GM12878 (cell line): ENCODE data around the gene SIRPD. TPM values are rescaled to one million over a fixed set of nuclear protein-coding genes. Genes with fewer than 3 reads are reported as not detected.

Experiments used
- ATF7 ChIP-seq: fragments of 450-650 bp; IDR thresholded peaks from 2 replicates; pipeline ENCODE4 v1.6.1; 2016; ENCODE audit warnings: low read depth, mild to moderate bottlenecking
- CBX5 ChIP-seq: sonication (generic); IDR thresholded peaks from 2 replicates; pipeline ENCODE4 v1.6.1; 2016; ENCODE audit warnings: low read depth, moderate library complexity, mild to moderate bottlenecking, inconsistent platforms
- CHD1 ChIP-seq: IDR thresholded peaks from 2 replicates; pipeline ENCODE4 v1.6.1; 2012; ENCODE audit warnings: low read depth, low read length, improper control_type of control experiment
- DPF2 ChIP-seq: fragments of 450-650 bp; IDR thresholded peaks from 2 replicates; pipeline ENCODE4 v1.6.1; 2017; ENCODE audit warnings: mild to moderate bottlenecking
- ETV6 ChIP-seq, 2 experiments: fragments of 450-650 bp in 1 of 2; IDR thresholded peaks in 1 of 2; conservative IDR thresholded peaks in 1 of 2; 2 replicates each; pipeline ENCODE4 v1.6.1; 2014; ENCODE audit warnings: antibody characterized with exemption in 1 of 2, borderline replicate concordance in 1 of 2, low read depth in 1 of 2, mild to moderate bottlenecking in 1 of 2, moderate library complexity in 1 of 2
- FOXM1 ChIP-seq: IDR thresholded peaks from 2 replicates; pipeline ENCODE4 v1.6.1; 2012; ENCODE audit warnings: low read depth, mild to moderate bottlenecking, inconsistent platforms, low read length, moderate library complexity
- HCFC1 ChIP-seq: fragments of 150-350 bp; IDR thresholded peaks from 2 replicates; pipeline ENCODE4 v1.6.1; 2014; ENCODE audit warnings: low read length
- HDAC2 ChIP-seq: fragments of 200-600 bp; sonication (generic); IDR thresholded peaks from 2 replicates; pipeline ENCODE4 v1.6.1; 2017
- HDGF ChIP-seq: fragments of 450-650 bp; IDR thresholded peaks from 2 replicates; pipeline ENCODE4 v1.6.1; 2016; ENCODE audit warnings: antibody characterized with exemption
- IRF4 ChIP-seq: IDR thresholded peaks from 2 replicates; pipeline ENCODE4 v1.6.1; 2011; ENCODE audit warnings: low read depth, low read length
- MEF2B ChIP-seq: fragments of 450-650 bp; IDR thresholded peaks from 2 replicates; pipeline ENCODE4 v1.6.1; 2018; ENCODE audit warnings: mild to moderate bottlenecking, moderate library complexity; ENCODE audit not compliant: partially characterized antibody, poor library complexity, severe bottlenecking
- MYC ChIP-seq: IDR thresholded peaks from 2 replicates; pipeline ENCODE4 v1.6.1; 2011; ENCODE audit warnings: mild to moderate bottlenecking, low read length, moderate library complexity, inconsistent platforms; ENCODE audit not compliant: insufficient read depth, insufficient replicate concordance, insufficient read length, severe bottlenecking
- NFIC ChIP-seq: IDR thresholded peaks from 2 replicates; pipeline ENCODE4 v1.6.1; 2012; ENCODE audit warnings: low read depth, mild to moderate bottlenecking, inconsistent platforms, low read length, moderate library complexity
- NFYB ChIP-seq: IDR thresholded peaks from 2 replicates; pipeline ENCODE4 v1.6.1; 2011; ENCODE audit warnings: low read depth, mild to moderate bottlenecking, low read length, improper control_type of control experiment, moderate library complexity; ENCODE audit not compliant: insufficient read depth
- PAX8 ChIP-seq: fragments of 450-650 bp; IDR thresholded peaks from 2 replicates; pipeline ENCODE4 v1.6.1; 2017; ENCODE audit warnings: mild to moderate bottlenecking, moderate library complexity
- PML ChIP-seq: IDR thresholded peaks from 2 replicates; pipeline ENCODE4 v1.6.1; 2012; ENCODE audit warnings: low read length, inconsistent platforms
- RAD21 ChIP-seq: IDR thresholded peaks from 2 replicates; pipeline ENCODE4 v1.6.1; 2011; ENCODE audit warnings: mild to moderate bottlenecking, low read depth, low read length, moderate library complexity; ENCODE audit not compliant: insufficient read depth
- RB1 ChIP-seq: fragments of 450-650 bp; formaldehyde crosslinking; IDR thresholded peaks from 2 replicates; pipeline ENCODE4 v1.6.1; 2017; ENCODE audit warnings: mild to moderate bottlenecking, borderline replicate concordance
- RUNX3 ChIP-seq: IDR thresholded peaks from 2 replicates; pipeline ENCODE4 v1.6.1; 2012; ENCODE audit warnings: low read length, inconsistent platforms
- SMAD5 ChIP-seq: IDR thresholded peaks from 2 replicates; pipeline ENCODE4 v1.6.1; 2016; ENCODE audit warnings: antibody characterized with exemption, low read depth
- SRF ChIP-seq, 2 experiments: IDR thresholded peaks; 2 replicates each; pipeline ENCODE4 v1.6.1; 2011; ENCODE audit warnings: low read depth in 2 of 2, low read length in 2 of 2, mild to moderate bottlenecking in 1 of 2, moderate library complexity in 1 of 2
- YY1 ChIP-seq: IDR thresholded peaks from 2 replicates; pipeline ENCODE4 v1.6.1; 2011; ENCODE audit warnings: low read depth, mild to moderate bottlenecking, low read length
- ZNF622 ChIP-seq: fragments of 450-650 bp; IDR thresholded peaks from 2 replicates; pipeline ENCODE4 v1.6.1; 2017; ENCODE audit warnings: mild to moderate bottlenecking, inconsistent platforms
- ZSCAN29 ChIP-seq: fragments of 450-650 bp; IDR thresholded peaks from 2 replicates; pipeline ENCODE4 v1.6.1; 2017; ENCODE audit warnings: mild to moderate bottlenecking, moderate library complexity
- ZZZ3 ChIP-seq: IDR thresholded peaks from 2 replicates; pipeline ENCODE4 v1.6.1; 2011; ENCODE audit warnings: low read depth; ENCODE audit not compliant: control insufficient read depth, insufficient read length
- polyA plus RNA-seq, 11 experiments: library from polyadenylated mRNA; depleted of rRNA in 4 of 11; unstranded in 6 of 11; stranded (reverse) in 5 of 11; fragments of >200 nt; fragmentation: Nextera tagmentation in 4 of 11; fragmentation: Illumina TruSeq in 1 of 11; extraction: Ambion mirVana in 4 of 11; extraction: Trizol in 1 of 11; gene quantifications; 1 replicate in 1 of 11; 2 replicates in 10 of 11; pipeline versions ENCODE4 v1.2.1 to v1.2.3, GENCODE V29; 2011 to 2016; ENCODE audit warnings: inconsistent platforms in 2 of 11, missing spikeins in 2 of 11, low read depth in 1 of 11
- total RNA-seq, 4 experiments: library from RNA; depleted of rRNA in 3 of 4; stranded (reverse); fragments of >200 nt in 3 of 4; fragmentation: Illumina TruSeq in 1 of 4; extraction: Trizol in 1 of 4; gene quantifications; 2 replicates each; pipeline versions ENCODE4 v1.2.1 to v1.2.3, GENCODE V29; 2013 to 2021
- TF ChIP-seq, protein P1 (sequence below): IDR thresholded peaks from 2 replicates; pipeline ENCODE4 v1.6.1; 2011; ENCODE audit warnings: borderline replicate concordance, low read depth, mild to moderate bottlenecking, moderate library complexity, low read length; ENCODE audit not compliant: insufficient read depth, poor library complexity, severe bottlenecking
- TF ChIP-seq, protein P2 (sequence below): IDR thresholded peaks from 2 replicates; pipeline ENCODE4 v1.6.1; 2011; ENCODE audit warnings: mild to moderate bottlenecking, low read depth, low read length, moderate library complexity; ENCODE audit not compliant: insufficient replicate concordance
- TF ChIP-seq, protein P3 (sequence below): fragments of 450-650 bp; IDR thresholded peaks from 2 replicates; pipeline ENCODE4 v1.6.1; 2014; ENCODE audit warnings: mild to moderate bottlenecking
- TF ChIP-seq, protein P4 (sequence below): IDR thresholded peaks from 2 replicates; pipeline ENCODE4 v1.6.1; 2011; ENCODE audit warnings: borderline replicate concordance, low read depth, mild to moderate bottlenecking, moderate library complexity, mixed read lengths, low read length; ENCODE audit not compliant: insufficient read depth; ENCODE audit errors: extremely low read length

SIRPD gene
- total and polyA plus RNA-seq, 10 of the 15 experiments (the other 5 are each of a cell fraction or from before 2014, with no cell fraction given): 0.10 to 1.6 (median 0.88) TPM

DNA sequence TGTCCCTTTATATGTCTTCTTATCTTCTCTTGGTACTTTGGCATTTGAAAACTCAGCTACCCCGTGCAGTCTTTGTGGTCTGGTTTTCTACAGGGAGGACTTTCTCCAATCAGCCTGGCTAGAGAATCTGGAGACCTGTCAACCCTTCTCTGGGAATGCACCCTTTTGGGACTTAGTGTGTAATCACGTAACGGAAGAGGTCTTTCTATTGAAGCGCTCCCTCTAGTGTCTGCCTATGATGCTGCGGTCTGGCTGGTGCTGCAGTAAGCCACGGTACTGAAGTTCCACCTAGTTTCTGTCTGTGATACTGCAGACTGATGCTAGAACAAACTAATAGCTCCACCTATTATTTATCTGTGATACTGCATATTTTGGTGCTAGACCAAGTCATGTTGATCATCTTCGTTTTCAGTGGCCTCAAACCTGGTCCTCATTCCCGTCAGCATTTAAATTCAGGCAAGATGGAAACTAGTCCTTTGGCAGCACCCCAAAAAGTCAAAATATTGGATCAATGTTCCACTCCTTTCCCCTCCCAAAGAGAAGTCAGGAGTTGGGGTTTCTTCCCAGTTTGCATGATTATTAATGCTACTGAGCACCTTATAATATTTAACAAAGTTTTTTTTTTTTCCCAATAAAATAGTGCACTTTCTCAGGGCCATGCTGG lies 53.8 kb downstream of the SIRPD start (continued):
- TF ChIP-seq ZZZ3 (no peak), IRF4 (0 out of 2 replicates have a peak, but pooled peaks have one; percentile 62), MEF2B (no peak), ETV6 (conservative IDR thresholded peaks at IDR 0.05 in 1 of 2, IDR thresholded peaks at IDR 0.05 in 1 of 2; ENCODE audit: borderline replicate concordance in 1 of 2, low read depth in 1 of 2) (no peak), DPF2 (no peak), NFYB (no peak), SMAD5 (no peak), ZNF622 (no peak), ZSCAN29 (no peak), MYC (no peak), HDGF (no peak), RB1 (0 out of 2 replicates have a peak, but pooled peaks have one; percentile 45), CHD1 (no peak), YY1 (peak; percentile 74), ATF7 (peak; percentile 52), RUNX3 (peak; percentile 95), RAD21 (peak; percentile 86), PAX8 (no peak), HCFC1 (no peak; the same call in 1 of the 2 replicates), FOXM1 (peak; percentile 62; the same call in 1 of the 2 replicates), CBX5 (no peak), PML (no peak), SRF (IDR thresholded peaks at IDR 0.05; ENCODE audit: low read depth in 2 of 2, low read length in 2 of 2) (no peak), NFIC (no peak), HDAC2 (no peak)
- TF ChIP-seq, protein P1, sequence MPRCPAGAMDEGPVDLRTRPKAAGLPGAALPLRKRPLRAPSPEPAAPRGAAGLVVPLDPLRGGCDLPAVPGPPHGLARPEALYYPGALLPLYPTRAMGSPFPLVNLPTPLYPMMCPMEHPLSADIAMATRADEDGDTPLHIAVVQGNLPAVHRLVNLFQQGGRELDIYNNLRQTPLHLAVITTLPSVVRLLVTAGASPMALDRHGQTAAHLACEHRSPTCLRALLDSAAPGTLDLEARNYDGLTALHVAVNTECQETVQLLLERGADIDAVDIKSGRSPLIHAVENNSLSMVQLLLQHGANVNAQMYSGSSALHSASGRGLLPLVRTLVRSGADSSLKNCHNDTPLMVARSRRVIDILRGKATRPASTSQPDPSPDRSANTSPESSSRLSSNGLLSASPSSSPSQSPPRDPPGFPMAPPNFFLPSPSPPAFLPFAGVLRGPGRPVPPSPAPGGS: no peak
- TF ChIP-seq, protein P2, sequence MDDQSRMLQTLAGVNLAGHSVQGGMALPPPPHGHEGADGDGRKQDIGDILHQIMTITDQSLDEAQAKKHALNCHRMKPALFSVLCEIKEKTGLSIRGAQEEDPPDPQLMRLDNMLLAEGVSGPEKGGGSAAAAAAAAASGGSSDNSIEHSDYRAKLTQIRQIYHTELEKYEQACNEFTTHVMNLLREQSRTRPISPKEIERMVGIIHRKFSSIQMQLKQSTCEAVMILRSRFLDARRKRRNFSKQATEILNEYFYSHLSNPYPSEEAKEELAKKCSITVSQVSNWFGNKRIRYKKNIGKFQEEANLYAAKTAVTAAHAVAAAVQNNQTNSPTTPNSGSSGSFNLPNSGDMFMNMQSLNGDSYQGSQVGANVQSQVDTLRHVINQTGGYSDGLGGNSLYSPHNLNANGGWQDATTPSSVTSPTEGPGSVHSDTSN: no peak
- TF ChIP-seq, protein P3, sequence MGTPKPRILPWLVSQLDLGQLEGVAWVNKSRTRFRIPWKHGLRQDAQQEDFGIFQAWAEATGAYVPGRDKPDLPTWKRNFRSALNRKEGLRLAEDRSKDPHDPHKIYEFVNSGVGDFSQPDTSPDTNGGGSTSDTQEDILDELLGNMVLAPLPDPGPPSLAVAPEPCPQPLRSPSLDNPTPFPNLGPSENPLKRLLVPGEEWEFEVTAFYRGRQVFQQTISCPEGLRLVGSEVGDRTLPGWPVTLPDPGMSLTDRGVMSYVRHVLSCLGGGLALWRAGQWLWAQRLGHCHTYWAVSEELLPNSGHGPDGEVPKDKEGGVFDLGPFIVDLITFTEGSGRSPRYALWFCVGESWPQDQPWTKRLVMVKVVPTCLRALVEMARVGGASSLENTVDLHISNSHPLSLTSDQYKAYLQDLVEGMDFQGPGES: no peak
- TF ChIP-seq, protein P4, sequence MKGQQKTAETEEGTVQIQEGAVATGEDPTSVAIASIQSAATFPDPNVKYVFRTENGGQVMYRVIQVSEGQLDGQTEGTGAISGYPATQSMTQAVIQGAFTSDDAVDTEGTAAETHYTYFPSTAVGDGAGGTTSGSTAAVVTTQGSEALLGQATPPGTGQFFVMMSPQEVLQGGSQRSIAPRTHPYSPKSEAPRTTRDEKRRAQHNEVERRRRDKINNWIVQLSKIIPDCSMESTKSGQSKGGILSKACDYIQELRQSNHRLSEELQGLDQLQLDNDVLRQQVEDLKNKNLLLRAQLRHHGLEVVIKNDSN: no peak
